ENCODE results near the gene PTPRM.

PTPRM gene

GRCh38 chr18:7567474-7568425 lies 634 bp downstream of the PTPRM start:
- DNase-seq (ENCODE audit: extremely low read depth in 1 of 2, low read depth in 1 of 2): no peak

- DNase-seq (ENCODE audit: extremely low read depth in 1 of 2, low read depth in 1 of 2): no peak
These were observed 1.3 kb downstream of the PTPRM start for GRCh38 chr18:7568426-7568825.

- no peak for DNase-seq (ENCODE audit: extremely low read depth in 1 of 2, low read depth in 1 of 2)
These were observed 4.5 kb downstream of the PTPRM start for GRCh38 chr18:7571626-7572025.

GRCh38 chr18:7572822-7573221 lies 5.7 kb downstream of the PTPRM start:
- DNase-seq (ENCODE audit: extremely low read depth in 1 of 2, low read depth in 1 of 2): no peak

- no peak for DNase-seq (ENCODE audit: extremely low read depth in 1 of 2, low read depth in 1 of 2)
These were observed 8.4 kb downstream of the PTPRM start for GRCh38 chr18:7575465-7576028.

- no peak for DNase-seq (ENCODE audit: extremely low read depth in 1 of 2, low read depth in 1 of 2)
These were observed 9.0 kb downstream of the PTPRM start for GRCh38 chr18:7576077-7576476.

- no peak for DNase-seq (ENCODE audit: extremely low read depth in 1 of 2, low read depth in 1 of 2)
These were observed 9.6 kb downstream of the PTPRM start for GRCh38 chr18:7576685-7577084.

- no peak for DNase-seq (ENCODE audit: extremely low read depth in 1 of 2, low read depth in 1 of 2)
These were observed 10.6 kb downstream of the PTPRM start for GRCh38 chr18:7577706-7578105.

- no peak for DNase-seq (ENCODE audit: extremely low read depth in 1 of 2, low read depth in 1 of 2)
These were observed 12.2 kb downstream of the PTPRM start for GRCh38 chr18:7579176-7579917.

- no peak for DNase-seq (ENCODE audit: extremely low read depth in 1 of 2, low read depth in 1 of 2)
These were observed 12.9 kb downstream of the PTPRM start for GRCh38 chr18:7579918-7580542.

- no peak for DNase-seq (ENCODE audit: extremely low read depth in 1 of 2, low read depth in 1 of 2)
These were observed 17.6 kb downstream of the PTPRM start for GRCh38 chr18:7584646-7585275.

GRCh38 chr18:7585276-7585670 lies 18.2 kb downstream of the PTPRM start:
- no peak for DNase-seq (ENCODE audit: extremely low read depth in 1 of 2, low read depth in 1 of 2)

- no peak for DNase-seq (ENCODE audit: extremely low read depth in 1 of 2, low read depth in 1 of 2)
These were observed 19.3 kb downstream of the PTPRM start for GRCh38 chr18:7586379-7586778.

- no peak for DNase-seq (ENCODE audit: extremely low read depth in 1 of 2, low read depth in 1 of 2)
These were observed 23.9 kb downstream of the PTPRM start for GRCh38 chr18:7590826-7591560.

GRCh38 chr18:7592305-7593071 lies 25.4 kb downstream of the PTPRM start:
- no peak for DNase-seq (ENCODE audit: extremely low read depth in 1 of 2, low read depth in 1 of 2)

- DNase-seq (ENCODE audit: extremely low read depth in 1 of 2, low read depth in 1 of 2): no peak
These were observed 26.2 kb downstream of the PTPRM start for GRCh38 chr18:7593218-7593819.

GRCh38 chr18:7596147-7596546 lies 29.0 kb downstream of the PTPRM start:
- DNase-seq (ENCODE audit: extremely low read depth in 1 of 2, low read depth in 1 of 2): no peak

GRCh38 chr18:7597500-7597899 lies 30.4 kb downstream of the PTPRM start:
- no peak for DNase-seq (ENCODE audit: extremely low read depth in 1 of 2, low read depth in 1 of 2)
